HG03196 (cell line): ENCODE measurements around the gene CHAT.

Experiments used
- ATAC-seq: cut with Tn5 transposase; IDR thresholded peaks from one replicate; pipeline ENCODE4 v1.9.1; 2021; ENCODE audit not compliant: unreplicated experiment

The CHAT gene

DNA sequence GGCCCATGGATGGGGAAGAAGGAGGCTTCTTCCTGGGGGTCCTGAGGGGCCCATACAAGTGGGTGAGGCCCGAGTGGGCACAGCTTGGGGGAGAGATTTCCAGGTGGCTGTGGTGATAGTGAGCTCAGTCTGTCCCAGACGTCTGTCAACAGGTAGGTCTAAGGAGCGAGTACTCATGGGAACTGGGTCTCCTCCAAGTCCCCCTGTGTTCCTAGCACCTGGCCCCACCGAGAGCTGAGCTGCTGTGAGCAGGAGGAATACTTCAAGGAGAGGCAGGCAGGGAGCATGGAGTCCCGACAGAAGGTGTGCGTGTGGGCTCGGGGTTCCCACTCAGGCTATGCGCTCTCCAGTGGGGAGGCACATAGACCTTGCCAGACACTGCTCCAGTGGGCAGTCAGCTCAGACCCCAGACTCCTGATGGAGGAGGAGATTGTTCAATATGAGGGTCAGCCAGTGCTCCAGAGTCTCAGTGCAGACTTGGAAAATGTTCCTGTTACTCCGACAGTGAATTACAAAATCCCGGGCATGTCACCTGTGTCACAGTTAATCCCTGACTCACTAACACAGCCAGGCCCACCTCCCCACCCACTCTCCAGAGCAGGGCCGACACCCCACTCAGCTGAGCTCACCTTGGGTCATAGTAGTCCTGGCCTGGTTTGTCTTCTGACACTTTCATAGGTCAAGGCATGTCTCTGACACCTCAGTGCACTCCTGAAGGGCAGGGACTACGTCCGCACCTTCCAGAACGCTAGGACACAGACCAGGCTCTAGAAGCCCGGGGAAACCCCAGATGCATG, 37.4 kb downstream of the CHAT start:
- ATAC-seq: no peak

GRCh38 chr10:49651917-49652316, 38.1 kb downstream of the CHAT start:
- ATAC-seq: no peak

DNA sequence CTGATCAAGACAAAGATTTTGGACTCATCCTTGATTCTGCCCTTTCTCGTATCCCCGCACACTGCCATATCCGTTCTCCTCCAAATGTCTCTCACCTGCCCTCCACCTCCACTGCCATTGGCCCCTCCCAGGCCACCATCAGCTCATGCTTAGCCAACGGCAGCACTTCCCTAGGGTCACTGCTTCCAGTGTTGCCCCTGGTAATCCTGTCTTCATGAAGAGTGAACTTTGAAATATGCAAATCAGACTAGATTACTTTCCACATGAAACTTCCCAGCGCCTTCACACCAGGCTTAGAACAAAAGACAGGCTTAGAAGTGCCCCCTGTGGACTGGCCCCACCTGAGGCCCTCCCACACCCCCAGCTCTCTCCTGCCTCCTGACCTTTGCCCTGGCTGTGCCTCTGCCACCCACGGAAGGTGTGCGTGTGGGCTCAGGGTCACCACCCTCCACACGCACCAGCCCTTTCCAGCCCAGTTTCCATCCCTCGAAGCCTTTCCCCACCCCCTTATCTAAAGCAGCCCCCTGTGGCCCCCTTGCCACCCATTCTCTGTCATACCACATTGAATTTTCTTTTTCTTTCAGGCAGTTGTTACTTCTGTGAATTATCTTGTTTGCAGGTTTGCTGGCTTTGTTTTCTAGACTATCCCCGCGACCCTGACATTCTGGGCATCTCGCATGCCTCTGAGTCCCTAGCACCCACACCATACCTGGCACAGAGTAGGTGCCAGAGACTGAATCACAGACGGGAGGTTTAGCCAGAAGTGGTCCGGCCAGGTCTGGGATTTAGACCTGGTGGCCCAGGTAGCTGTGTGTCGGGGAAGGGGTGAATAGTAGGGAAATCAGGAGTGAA, 38.8 kb downstream of the CHAT start:
- no peak for ATAC-seq

DNA sequence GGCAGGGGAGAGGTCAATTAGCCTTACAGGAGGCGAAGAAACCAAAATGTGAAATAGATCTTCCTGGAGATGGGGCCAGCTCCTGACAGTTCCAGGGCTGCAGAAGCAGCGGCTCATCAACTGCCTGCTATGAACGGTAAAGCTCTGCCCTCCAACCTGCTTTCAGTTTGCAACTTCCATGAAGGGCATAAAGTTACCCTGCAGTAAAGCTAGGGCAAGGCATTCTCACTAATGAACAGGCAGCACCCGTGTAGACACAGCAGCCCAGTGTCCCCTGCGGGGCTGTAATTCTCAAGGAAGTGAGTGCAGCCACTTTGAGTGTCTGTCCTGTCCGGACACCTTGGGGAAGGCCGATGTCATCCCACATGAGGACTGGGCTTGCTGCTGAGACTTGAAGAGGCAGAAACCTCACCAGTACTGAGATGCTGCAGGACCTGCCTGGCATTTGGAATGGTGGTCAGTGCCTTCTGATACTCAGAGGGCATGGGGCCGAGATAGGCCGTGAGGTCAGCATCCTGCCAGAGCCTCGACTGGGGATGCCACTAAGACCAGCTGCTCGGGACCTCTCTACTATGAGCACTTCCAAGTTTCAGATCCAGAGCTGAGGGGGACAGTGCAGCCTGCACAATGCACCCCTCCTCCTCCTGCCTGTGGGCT, 39.6 kb downstream of the CHAT start:
- no peak for ATAC-seq

DNA sequence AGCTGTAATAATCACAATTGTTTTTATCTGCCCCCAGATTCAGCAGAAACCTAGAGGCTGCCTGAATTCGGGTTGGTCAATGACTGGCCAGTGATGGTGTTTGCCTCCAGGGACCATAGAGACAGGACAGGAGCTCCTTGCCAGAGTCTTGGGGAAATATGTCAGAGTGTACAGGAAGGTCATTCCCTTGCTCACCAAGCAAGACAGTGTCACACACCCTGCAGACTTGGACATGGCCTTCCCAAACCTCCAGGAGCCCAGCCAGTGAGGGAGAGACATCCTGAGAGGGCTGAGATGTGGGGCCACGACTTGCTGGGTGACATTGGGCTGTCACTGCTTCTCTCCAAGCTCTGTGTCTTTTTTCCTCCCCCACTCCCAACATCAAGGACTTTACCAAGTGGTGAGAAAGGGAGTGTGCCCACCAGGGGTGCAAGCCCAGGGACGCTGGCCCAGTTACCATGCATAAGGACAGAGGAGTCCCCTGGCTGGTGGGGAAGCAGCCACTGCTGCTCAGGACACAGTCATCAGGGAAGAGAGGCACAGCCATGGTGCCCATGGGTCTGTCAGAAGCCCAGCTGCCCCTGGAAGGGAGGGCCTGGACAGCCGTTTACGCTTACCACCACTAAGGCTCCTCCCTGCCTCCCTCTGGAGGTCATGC, 40.3 kb downstream of the CHAT start:
- no peak for ATAC-seq

DNA sequence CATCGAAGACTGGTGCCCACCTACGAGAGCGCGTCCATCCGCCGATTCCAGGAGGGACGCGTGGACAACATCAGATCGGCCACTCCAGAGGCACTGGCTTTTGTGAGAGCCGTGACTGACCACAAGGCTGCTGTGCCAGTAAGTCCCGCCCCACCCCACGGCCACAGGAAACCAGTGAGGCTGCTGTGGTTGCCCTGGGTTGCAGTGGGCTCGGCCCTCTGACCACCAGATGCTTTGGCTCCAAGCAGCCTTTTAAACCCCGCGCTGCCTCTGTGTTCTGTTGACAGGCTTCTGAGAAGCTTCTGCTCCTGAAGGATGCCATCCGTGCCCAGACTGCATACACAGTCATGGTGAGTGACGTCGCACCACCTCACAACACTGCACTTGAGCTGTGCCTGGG, 41.3 kb downstream of the CHAT start:
- ATAC-seq: no peak

DNA sequence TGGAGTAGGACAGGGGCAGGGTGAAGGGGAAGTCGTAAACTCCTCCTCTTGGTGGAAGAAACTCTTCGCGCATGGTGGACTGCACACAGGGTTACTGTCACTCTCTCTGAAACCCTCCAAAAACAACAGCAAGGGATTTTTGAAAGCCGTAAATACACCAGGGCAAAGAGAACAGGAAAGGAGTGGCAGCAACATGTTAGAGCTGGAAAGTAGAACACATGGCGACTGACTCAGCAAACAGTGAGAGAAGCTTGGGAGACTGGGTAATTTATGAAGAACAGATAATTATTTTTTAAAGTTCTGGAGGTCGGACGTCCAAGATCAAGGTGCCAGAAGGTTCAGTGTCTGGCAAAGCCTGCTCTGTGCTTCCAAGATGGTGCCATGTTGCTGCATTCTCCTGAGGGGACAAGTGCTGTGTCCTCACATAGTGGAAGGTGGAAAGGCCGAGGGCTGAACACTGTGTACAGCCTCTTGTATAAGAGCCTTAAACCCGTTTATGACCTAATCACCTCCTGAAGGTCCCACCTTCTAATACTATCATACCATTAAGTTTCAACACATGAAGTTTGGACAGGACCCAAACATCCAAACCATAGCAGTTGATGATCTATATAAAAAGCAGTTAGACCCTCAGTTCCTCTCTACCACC, 43.1 kb downstream of the CHAT start:
- no peak for ATAC-seq

GRCh38 chr10:49657606-49658005, 43.8 kb downstream of the CHAT start:
- ATAC-seq: no peak

GRCh38 chr10:49661140-49661856, 47.5 kb downstream of the CHAT start:
- ATAC-seq: no peak

DNA sequence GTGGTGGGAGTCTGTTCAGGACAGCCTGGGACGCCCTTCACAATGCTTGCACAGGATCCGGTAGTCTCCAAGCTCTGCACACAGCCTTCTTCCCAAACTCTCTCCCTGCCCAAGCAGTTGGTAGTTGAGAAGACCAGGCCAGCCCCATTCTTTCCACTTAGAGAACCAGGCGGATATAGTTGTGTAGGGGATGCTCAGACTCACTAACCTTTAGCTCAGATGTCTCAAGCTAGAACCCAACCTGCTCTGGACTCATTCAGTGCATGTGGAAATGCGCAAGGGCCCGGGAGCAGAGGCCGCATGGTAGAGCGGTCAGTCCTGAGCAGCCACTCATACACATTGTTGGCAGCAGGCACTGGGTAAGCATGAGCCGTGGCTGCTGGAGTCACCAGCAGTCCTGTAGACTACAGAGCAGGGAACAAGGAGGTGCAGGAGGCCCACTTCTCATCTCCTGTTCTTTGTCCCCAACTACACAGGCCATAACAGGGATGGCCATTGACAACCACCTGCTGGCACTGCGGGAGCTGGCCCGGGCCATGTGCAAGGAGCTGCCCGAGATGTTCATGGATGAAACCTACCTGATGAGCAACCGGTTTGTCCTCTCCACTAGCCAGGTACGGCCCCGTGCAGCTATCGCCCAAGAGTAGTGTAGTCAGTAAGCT, 48.5 kb downstream of the CHAT start:
- no peak for ATAC-seq

- ATAC-seq: no peak
These were observed 49.8 kb downstream of the CHAT start for GRCh38 chr10:49663596-49663995.

- ATAC-seq: no peak
These were observed 50.4 kb downstream of the CHAT start for GRCh38 chr10:49664006-49664841.

DNA sequence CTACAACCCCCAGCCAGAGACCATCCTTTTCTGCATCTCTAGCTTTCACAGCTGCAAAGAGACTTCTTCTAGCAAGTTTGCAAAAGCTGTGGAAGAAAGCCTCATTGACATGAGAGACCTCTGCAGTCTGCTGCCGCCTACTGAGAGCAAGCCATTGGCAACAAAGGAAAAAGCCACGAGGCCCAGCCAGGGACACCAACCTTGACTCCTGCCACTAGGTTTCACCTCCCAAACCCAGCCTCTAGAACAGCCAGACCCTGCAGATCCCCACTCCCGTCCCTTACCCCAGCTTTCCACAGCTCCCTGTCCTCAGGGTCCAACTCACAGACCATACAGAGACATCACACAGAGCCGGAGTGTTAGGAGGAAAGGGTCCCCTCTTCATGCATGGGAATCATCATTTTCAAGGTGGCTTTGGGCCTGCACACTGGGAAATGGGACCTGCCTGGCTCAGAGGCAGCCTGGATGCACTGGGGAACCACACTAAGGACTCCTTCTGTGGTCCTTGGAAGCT, 51.1 kb downstream of the CHAT start:
- no peak for ATAC-seq

- no peak for ATAC-seq
These were observed 52.3 kb downstream of the CHAT start for GRCh38 chr10:49666054-49666615.

- no peak for ATAC-seq
These were observed 52.8 kb downstream of the CHAT start for GRCh38 chr10:49666685-49667084.

GRCh38 chr10:49667991-49668390, 54.2 kb downstream of the CHAT start:
- no peak for ATAC-seq

DNA sequence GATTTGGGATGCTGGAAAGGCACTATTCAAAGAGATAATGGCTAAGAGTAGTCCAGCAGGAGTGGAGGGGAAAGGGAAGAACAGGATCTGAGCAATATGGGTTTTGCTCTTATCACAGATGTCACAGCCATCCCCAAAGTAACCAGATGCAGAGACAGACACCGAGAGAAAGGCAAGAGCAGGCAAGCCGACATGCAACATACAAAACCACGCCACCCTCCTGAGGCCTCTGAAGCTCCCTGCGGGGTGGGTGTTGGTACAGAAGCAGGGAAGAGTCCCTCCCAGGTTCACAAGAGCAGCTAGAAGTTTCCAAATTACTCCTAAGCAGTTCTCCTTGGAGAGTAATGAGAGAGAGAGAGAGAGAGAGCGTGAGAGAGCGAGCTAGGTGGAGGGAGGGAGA, 54.8 kb downstream of the CHAT start:
- ATAC-seq: no peak

- ATAC-seq: no peak
These were observed 65.1 kb downstream of the CHAT start for GRCh38 chr10:49678827-49679479.
